Stimulated activated effector memory CD8-positive, alpha-beta T cell treated with anti-CD3 and anti-CD28 coated beads, Interleukin-12 subunit alpha, Interleukin-12 subunit beta, amount 100 ng/mL, for 72 hours (primary cell): Measurements from ENCODE around the gene CRELD1.

Experiments used
- ATAC-seq: fragments of 150-1000 bp; cut with Tn5 transposase; 2 replicates; pipeline ENCODE4 v1.10.0; 2021
- DNase-seq, 2 donors: peaks; one replicate each; pipeline ENCODE4 v3.0.0; 2021 to 2022; ENCODE audit warnings: low spot score in 2 of 2
- H3K27ac Mint-ChIP-seq: one replicate; pipeline ENCODE4 v1.8.0; 2022; ENCODE audit warnings: mild to moderate bottlenecking, mixed read lengths
- H3K36me3 Mint-ChIP-seq: one replicate; pipeline ENCODE4 v1.8.0; 2022; ENCODE audit warnings: mild to moderate bottlenecking, mixed read lengths
- H3K4me1 Mint-ChIP-seq: one replicate; pipeline ENCODE4 v1.8.0; 2022; ENCODE audit warnings: mixed read lengths
- H3K4me3 Mint-ChIP-seq: one replicate; pipeline ENCODE4 v1.8.0; 2022; ENCODE audit warnings: mild to moderate bottlenecking, mixed read lengths
- H3K9me3 Mint-ChIP-seq: one replicate; pipeline ENCODE4 v1.8.0; 2022; ENCODE audit warnings: mixed read lengths

The CRELD1 gene

GRCh38 chr3:9915254-9916141 lies 18.1 kb upstream of the CRELD1 start:
- Mint-ChIP-seq H3K27ac (no peak overlapping the region), H3K4me1 (peaks cover 32% of the 10 kb centered on the region), H3K4me3 (peak overlapping the region; percentile 64), H3K36me3 (peaks cover 10% of the 10 kb centered on the region), H3K9me3 (no peaks in the 10 kb centered on the region)
- peak; percentile 53 for ATAC-seq
- no peak for DNase-seq

GRCh38 chr3:9916346-9916733 lies 17.3 kb upstream of the CRELD1 start:
- peak overlapping the region; percentile 64 for H3K4me3 Mint-ChIP-seq
- no peak overlapping the region for H3K27ac Mint-ChIP-seq
- peaks cover 27% of the 10 kb centered on the region for H3K4me1 Mint-ChIP-seq
- ATAC-seq (no peak), DNase-seq (no peak)
- H3K36me3 Mint-ChIP-seq, result peaks cover 10% of the 10 kb centered on the region
- no peaks in the 10 kb centered on the region for H3K9me3 Mint-ChIP-seq

GRCh38 chr3:9916734-9917680 lies 16.6 kb upstream of the CRELD1 start, which contains the start of gene IL17RC:
Gene IL17RC (plus strand): TSS chr3:9917098. CDS start chr3:9917316, 218 bp downstream.
- peaks cover 21% of the 10 kb centered on the region for H3K4me1 Mint-ChIP-seq
- DNase-seq (no peak), ATAC-seq (peak; percentile 69)
- H3K27ac Mint-ChIP-seq, result no peak within 1 kb of the TSS
- H3K4me3 Mint-ChIP-seq, result peak within 1 kb of the TSS; percentile 64
- H3K36me3 Mint-ChIP-seq, result peaks cover 9% of the 10 kb centered on the region
- H3K9me3 Mint-ChIP-seq, result no peaks in the 10 kb centered on the region

- H3K36me3 Mint-ChIP-seq, result peaks cover under 1% of the 10 kb centered on the region
- peaks cover 15% of the 10 kb centered on the region for H3K4me1 Mint-ChIP-seq
- ATAC-seq, result no peak
- H3K9me3 Mint-ChIP-seq, result no peaks in the 10 kb centered on the region
- no peak overlapping the region for H3K27ac Mint-ChIP-seq
- no peak for DNase-seq
- no peak overlapping the region for H3K4me3 Mint-ChIP-seq
Measured at GRCh38 chr3:9917820-9918219, 15.8 kb upstream of the CRELD1 start.

GRCh38 chr3:9918261-9919038 lies 15.2 kb upstream of the CRELD1 start:
- no peak overlapping the region for H3K27ac Mint-ChIP-seq
- no peaks in the 10 kb centered on the region for H3K36me3 Mint-ChIP-seq
- no peak for ATAC-seq

GRCh38 chr3:9928158-9928557 lies 5.5 kb upstream of the CRELD1 start:
- H3K27ac Mint-ChIP-seq, result no peak overlapping the region
- ATAC-seq, result no peak
- no peak for DNase-seq
- no peaks in the 10 kb centered on the region for H3K9me3 Mint-ChIP-seq
- peaks cover 9% of the 10 kb centered on the region for H3K4me1 Mint-ChIP-seq
- no peak overlapping the region for H3K4me3 Mint-ChIP-seq
- H3K36me3 Mint-ChIP-seq, result peaks cover 10% of the 10 kb centered on the region

More at GRCh38 chr3:9918261-9919038, 15.2 kb upstream of the CRELD1 start:
- no peak for DNase-seq
- Mint-ChIP-seq H3K4me1 (peaks cover 15% of the 10 kb centered on the region), H3K4me3 (no peak overlapping the region), H3K9me3 (no peaks in the 10 kb centered on the region)

GRCh38 chr3:9930804-9931418 lies 2.7 kb upstream of the CRELD1 start:
- H3K9me3 Mint-ChIP-seq, result no peaks in the 10 kb centered on the region
- DNase-seq, result no peak
- peaks cover 20% of the 10 kb centered on the region for H3K36me3 Mint-ChIP-seq
- H3K4me1 Mint-ChIP-seq, result peaks cover 31% of the 10 kb centered on the region
- no peak for ATAC-seq
- H3K27ac Mint-ChIP-seq, result peak overlapping the region; percentile 71
- H3K4me3 Mint-ChIP-seq, result no peak overlapping the region

GRCh38 chr3:9932535-9932842 lies 1.1 kb upstream of the CRELD1 start:
- H3K27ac Mint-ChIP-seq, result peak overlapping the region; percentile 99
- H3K4me3 Mint-ChIP-seq, result peak overlapping the region; percentile 97
- H3K9me3 Mint-ChIP-seq, result no peaks in the 10 kb centered on the region
- DNase-seq (no peak), ATAC-seq (no peak)
- peaks cover 31% of the 10 kb centered on the region for H3K4me1 Mint-ChIP-seq
- H3K36me3 Mint-ChIP-seq, result peaks cover 36% of the 10 kb centered on the region

- ATAC-seq, result peak; percentile 91
- H3K27ac Mint-ChIP-seq, result peak overlapping the region; percentile 99
- H3K36me3 Mint-ChIP-seq, result peaks cover 38% of the 10 kb centered on the region
- peak overlapping the region; percentile 97 for H3K4me3 Mint-ChIP-seq
- DNase-seq, result peak; percentile 69 to 89
- H3K9me3 Mint-ChIP-seq, result no peaks in the 10 kb centered on the region
- H3K4me1 Mint-ChIP-seq, result peaks cover 31% of the 10 kb centered on the region
Measured at GRCh38 chr3:9932843-9933560, 632 bp upstream of the CRELD1 start.

- DNase-seq (no peak), ATAC-seq (no peak)
- Mint-ChIP-seq H3K4me3 (peak overlapping the region; percentile 97), H3K36me3 (peaks cover 38% of the 10 kb centered on the region), H3K27ac (peak overlapping the region; percentile 99), H3K4me1 (peaks cover 31% of the 10 kb centered on the region), H3K9me3 (no peaks in the 10 kb centered on the region)
Measured at GRCh38 chr3:9934235-9934621, 594 bp downstream of the CRELD1 start.

GRCh38 chr3:9934993-9935392 lies 1.4 kb downstream of the CRELD1 start:
- DNase-seq (no peak), ATAC-seq (no peak)
- Mint-ChIP-seq H3K27ac (peak overlapping the region; percentile 99), H3K36me3 (peaks cover 38% of the 10 kb centered on the region), H3K4me1 (peaks cover 31% of the 10 kb centered on the region), H3K9me3 (no peaks in the 10 kb centered on the region), H3K4me3 (peak overlapping the region; percentile 97)

- H3K36me3 Mint-ChIP-seq, result peaks cover 39% of the 10 kb centered on the region
- peaks cover 31% of the 10 kb centered on the region for H3K4me1 Mint-ChIP-seq
- no peak overlapping the region for H3K27ac Mint-ChIP-seq
- DNase-seq, result no peak
- no peak for ATAC-seq
- H3K9me3 Mint-ChIP-seq, result no peaks in the 10 kb centered on the region
- no peak overlapping the region for H3K4me3 Mint-ChIP-seq
Measured at GRCh38 chr3:9935966-9936510, 2.4 kb downstream of the CRELD1 start.

GRCh38 chr3:9937486-9938238 lies 4.0 kb downstream of the CRELD1 start:
- no peak overlapping the region for H3K4me3 Mint-ChIP-seq
- peaks cover 47% of the 10 kb centered on the region for H3K36me3 Mint-ChIP-seq
- peaks cover 25% of the 10 kb centered on the region for H3K4me1 Mint-ChIP-seq
- no peaks in the 10 kb centered on the region for H3K9me3 Mint-ChIP-seq
- DNase-seq, result no peak
- ATAC-seq, result no peak
- no peak overlapping the region for H3K27ac Mint-ChIP-seq
